Skeletal muscle tissue (tissue), 4 donors: ENCODE data around the gene RNF144A. TPM values are rescaled to one million over a fixed set of nuclear protein-coding genes. Genes with fewer than 3 reads are reported as not detected.

ENCODE experiments used
- H3K27ac ChIP-seq: one replicate; pipeline ENCODE4 v1.7.0; 2013; ENCODE audit warnings: mild to moderate bottlenecking, low read depth, low read length, inconsistent platforms
- H3K27me3 ChIP-seq, 3 donors: one replicate each; pipeline ENCODE4 v1.7.0; 2013; ENCODE audit warnings: low read length in 3 of 3; ENCODE audit not compliant: control insufficient read depth in 3 of 3, insufficient read depth in 3 of 3
- H3K36me3 ChIP-seq, 3 donors: one replicate each; pipeline ENCODE4 v1.7.0; 2013; ENCODE audit warnings: low read length in 3 of 3; ENCODE audit not compliant: control insufficient read depth in 3 of 3, insufficient read depth in 3 of 3
- H3K4me1 ChIP-seq, 3 donors: one replicate each; pipeline ENCODE4 v1.7.0; 2013; ENCODE audit warnings: low read length in 3 of 3, mild to moderate bottlenecking in 3 of 3; ENCODE audit not compliant: control insufficient read depth in 3 of 3, insufficient read depth in 3 of 3
- H3K4me3 ChIP-seq, 3 donors: one replicate each; pipeline ENCODE4 v1.7.0; 2013; ENCODE audit warnings: low read length in 3 of 3
- H3K9ac ChIP-seq, 3 donors: one replicate each; pipeline ENCODE4 v1.7.0; 2013; ENCODE audit warnings: low read length in 3 of 3, mild to moderate bottlenecking in 3 of 3, moderate library complexity in 2 of 3, low read depth in 1 of 3
- H3K9me3 ChIP-seq, 3 donors: one replicate each; pipeline ENCODE4 v1.7.0; 2013; ENCODE audit warnings: low read length in 3 of 3; ENCODE audit not compliant: control insufficient read depth in 3 of 3
- total RNA-seq: library from RNA; depleted of rRNA; stranded (reverse); fragments of >200 nt; gene quantifications from one replicate; pipeline ENCODE4 v1.2.3, GENCODE V29; 2014
- donor health status: Osteomylitis.

The RNF144A gene
- total RNA-seq, 1 donor from 2014 or later = 16.2 TPM

DNA sequence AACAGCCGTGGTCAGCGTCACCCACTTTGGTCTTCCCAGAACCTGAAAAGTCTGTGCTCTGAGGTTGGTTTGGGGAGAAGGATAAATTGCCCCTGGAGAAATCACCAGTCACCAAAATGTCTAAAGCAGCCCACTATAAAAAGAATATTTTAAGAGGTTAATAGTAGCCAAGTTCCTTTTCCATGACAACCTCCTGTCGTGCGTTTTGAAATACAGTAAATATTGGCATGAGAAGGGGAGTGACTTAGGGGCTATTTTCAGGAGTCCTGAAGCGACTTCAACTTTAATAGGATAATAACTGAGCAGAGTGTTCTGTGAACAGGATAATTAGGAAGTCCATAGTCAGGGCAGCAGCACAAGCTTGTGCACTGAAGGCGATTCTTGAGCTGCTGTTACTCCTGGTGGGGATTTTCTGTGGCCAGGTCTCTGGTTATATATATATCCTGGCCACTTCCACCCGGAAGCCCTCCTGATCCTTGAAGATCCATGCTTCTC, 49.3 kb downstream of the RNF144A start:
- no peak overlapping the region for H3K9ac ChIP-seq
- H3K27ac ChIP-seq = no peak overlapping the region
- H3K9me3 ChIP-seq = no peaks in the 10 kb centered on the region
- no peak overlapping the region for H3K4me3 ChIP-seq
- no peaks in the 10 kb centered on the region for H3K27me3 ChIP-seq
- peaks cover 5 to 26% (median 17%) of the 10 kb centered on the region in 3 donors for H3K4me1 ChIP-seq
- no peaks in the 10 kb centered on the region for H3K36me3 ChIP-seq

DNA sequence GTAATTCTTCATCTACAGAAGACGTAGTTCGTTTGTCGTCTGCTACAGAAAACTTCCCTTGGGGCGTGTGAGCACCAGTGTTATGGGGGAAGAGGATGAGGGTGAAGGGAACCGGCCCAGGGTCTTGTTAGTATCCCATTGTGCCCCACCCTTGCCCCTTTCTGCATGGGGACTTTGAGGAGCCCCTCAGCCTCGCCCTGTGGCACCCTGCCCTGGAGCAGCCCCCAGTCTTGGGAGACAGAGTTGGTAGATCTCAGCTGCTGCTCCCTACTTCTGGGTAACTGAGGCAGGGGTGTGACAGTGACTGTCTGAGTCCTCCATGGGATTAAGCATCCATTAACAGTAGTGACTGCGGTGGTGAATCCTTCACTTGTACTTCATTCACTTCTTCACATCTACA, 50.1 kb downstream of the RNF144A start:
- Histone ChIP-seq H3K27me3 (no peaks in the 10 kb centered on the region), H3K27ac (no peak overlapping the region), H3K4me1 (peaks cover 5 to 23% (median 13%) of the 10 kb centered on the region in 3 donors), H3K4me3 (no peak overlapping the region), H3K9ac (no peak overlapping the region), H3K36me3 (no peaks in the 10 kb centered on the region), H3K9me3 (no peaks in the 10 kb centered on the region)

DNA sequence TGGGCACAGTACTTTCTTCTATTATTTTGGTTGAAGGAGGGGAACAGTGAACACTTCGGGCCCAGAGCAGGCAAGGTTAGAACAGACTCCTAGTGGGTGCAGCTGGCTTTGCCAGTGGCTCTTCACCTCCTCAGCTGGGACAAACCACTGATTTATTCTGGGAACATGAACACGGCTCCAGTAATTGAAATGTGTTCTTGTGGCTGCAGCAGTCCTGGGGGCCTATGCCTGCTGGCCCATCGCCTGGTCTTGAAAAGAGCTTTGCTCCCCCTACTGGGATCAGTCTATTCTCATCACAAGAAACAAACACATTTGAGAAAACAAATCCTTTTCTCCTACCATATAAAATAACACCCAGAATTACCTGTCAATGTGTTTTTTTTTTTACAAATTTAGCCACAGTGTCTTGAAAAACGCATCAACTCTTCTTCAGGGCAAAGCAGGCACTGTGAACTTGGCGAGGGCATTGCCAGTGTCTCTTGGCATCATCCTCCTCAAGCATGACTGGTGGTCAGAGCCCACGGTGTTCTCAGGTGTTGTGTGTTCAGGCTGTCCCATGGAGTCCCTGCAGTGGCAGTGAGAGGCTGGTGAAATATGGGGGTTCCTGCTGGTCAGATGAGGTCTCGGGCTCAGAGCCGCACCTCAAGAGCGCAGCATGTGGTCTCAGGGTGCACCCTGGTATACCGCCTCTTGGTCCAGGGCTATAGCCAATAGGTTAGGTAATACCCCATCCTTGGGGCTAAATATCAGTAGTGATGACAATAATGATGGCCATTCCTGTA, 51.3 kb downstream of the RNF144A start:
- H3K27me3 ChIP-seq = no peaks in the 10 kb centered on the region
- no peak overlapping the region for H3K4me3 ChIP-seq
- no peaks in the 10 kb centered on the region for H3K9me3 ChIP-seq
- peak overlapping the region in 2 of 3 donors; percentile 14 to 28 for H3K9ac ChIP-seq
- peaks cover 5 to 23% (median 13%) of the 10 kb centered on the region in 3 donors for H3K4me1 ChIP-seq
- no peak overlapping the region for H3K27ac ChIP-seq
- H3K36me3 ChIP-seq = no peaks in the 10 kb centered on the region

DNA sequence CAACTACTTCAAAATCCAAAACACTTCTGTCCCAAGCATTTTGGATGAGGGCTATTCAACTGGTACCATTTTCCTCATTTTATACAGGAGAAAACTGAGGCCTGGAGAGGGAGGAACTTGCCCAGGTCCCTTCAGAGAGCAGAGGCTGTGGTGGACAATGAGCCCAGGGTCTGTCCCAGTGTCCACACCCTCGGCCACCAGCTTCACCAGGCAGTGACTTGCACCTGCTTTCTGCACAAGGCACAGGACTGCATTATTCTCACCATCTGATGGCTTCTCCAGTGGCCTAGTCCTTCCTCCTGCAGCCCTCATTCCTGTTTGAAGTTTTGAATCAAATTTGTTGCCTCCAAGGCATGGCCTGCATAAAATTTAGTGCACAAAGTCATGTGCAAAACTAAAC, 53.3 kb downstream of the RNF144A start:
- Histone ChIP-seq H3K27me3 (no peaks in the 10 kb centered on the region), H3K27ac (no peak overlapping the region), H3K4me1 (peaks cover 5 to 23% (median 13%) of the 10 kb centered on the region in 3 donors), H3K9me3 (no peaks in the 10 kb centered on the region), H3K36me3 (no peaks in the 10 kb centered on the region), H3K4me3 (no peak overlapping the region), H3K9ac (no peak overlapping the region)

DNA sequence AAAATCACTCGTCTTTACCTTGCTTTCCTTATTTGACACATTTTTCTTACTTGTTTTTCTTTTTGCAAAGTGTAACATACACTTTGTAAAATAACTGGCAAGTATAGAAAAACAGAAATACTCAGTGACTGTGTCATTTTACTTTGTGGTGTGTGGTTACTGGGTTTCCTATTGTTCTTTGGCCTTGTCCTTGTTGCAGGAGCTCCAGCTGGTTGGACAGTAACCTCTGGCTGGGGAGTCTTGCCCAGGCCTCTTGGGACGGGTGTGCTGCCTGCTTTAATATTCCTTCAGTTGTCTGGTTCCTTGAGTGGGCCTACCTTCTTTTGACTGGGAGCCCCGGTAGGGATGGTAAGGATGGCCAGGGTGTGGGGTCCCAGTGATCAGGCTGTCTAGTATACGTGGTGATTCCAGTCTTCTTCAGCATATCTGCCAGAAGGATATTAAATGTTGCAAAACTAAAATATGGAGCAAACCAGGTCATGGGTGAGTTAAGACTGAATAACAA, 53.8 kb downstream of the RNF144A start:
- Histone ChIP-seq H3K4me3 (no peak overlapping the region), H3K36me3 (no peaks in the 10 kb centered on the region), H3K27me3 (no peaks in the 10 kb centered on the region), H3K9me3 (no peaks in the 10 kb centered on the region), H3K27ac (no peak overlapping the region), H3K9ac (no peak overlapping the region), H3K4me1 (peaks cover 5 to 23% (median 13%) of the 10 kb centered on the region in 3 donors)

DNA sequence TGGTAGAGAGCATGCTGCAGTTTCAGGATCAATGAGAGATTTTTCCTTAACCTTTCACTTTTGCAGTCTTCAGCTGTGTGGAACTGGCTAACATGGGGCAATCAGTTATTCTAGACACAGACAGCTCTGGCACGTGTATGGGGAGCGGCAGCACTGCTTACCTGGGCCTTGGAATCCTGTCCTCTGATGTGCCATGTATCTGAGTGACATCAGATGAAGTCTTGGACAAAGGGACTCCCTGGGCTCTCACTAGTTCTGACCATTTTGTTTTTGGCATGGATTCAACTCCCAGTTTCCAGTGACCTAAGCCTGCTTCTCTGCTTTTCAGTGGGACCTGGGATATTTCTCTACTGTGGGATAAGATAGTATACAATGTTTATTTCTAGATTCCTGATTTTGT, 54.3 kb downstream of the RNF144A start:
- H3K4me1 ChIP-seq = peaks cover 5 to 22% (median 13%) of the 10 kb centered on the region in 3 donors
- H3K27me3 ChIP-seq = no peaks in the 10 kb centered on the region
- H3K27ac ChIP-seq = no peak overlapping the region
- no peaks in the 10 kb centered on the region for H3K9me3 ChIP-seq
- H3K9ac ChIP-seq = no peak overlapping the region
- no peak overlapping the region for H3K4me3 ChIP-seq
- no peaks in the 10 kb centered on the region for H3K36me3 ChIP-seq

DNA sequence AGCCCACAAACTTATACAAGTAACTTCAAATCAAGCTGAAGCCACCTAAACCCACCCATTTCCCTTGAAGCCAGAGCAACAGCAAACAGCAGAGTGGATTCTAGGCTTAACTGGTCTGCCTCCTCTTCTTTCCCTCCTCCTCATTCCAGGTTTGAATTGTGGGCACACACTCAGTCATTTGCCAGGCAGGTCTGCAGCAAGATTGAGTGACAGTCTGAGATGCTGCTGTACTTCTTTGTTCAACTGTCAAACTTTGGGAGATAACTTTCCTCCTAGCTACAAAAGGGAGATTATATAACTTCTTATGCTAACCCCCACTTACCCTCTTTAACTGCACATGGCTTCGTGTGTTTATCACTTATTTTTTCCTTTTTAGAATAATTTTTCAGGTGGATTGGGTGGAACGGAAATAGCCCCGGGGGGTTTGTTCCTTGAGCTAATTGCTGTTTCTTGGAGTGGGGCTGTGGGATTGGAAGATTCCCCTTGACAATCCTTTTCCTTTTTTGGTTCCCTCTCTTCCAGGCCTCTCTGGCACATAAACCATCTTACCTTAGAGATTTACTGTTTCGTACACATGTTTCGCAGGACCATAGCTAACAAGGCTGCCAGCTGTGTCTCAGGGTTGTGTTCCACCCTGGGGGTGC, 55.0 kb downstream of the RNF144A start:
- no peaks in the 10 kb centered on the region for H3K27me3 ChIP-seq
- peaks cover 8 to 15% (median 13%) of the 10 kb centered on the region in 3 donors for H3K4me1 ChIP-seq
- no peak overlapping the region for H3K9ac ChIP-seq
- H3K27ac ChIP-seq = no peak overlapping the region
- no peak overlapping the region for H3K4me3 ChIP-seq
- no peaks in the 10 kb centered on the region for H3K36me3 ChIP-seq
- no peaks in the 10 kb centered on the region for H3K9me3 ChIP-seq

DNA sequence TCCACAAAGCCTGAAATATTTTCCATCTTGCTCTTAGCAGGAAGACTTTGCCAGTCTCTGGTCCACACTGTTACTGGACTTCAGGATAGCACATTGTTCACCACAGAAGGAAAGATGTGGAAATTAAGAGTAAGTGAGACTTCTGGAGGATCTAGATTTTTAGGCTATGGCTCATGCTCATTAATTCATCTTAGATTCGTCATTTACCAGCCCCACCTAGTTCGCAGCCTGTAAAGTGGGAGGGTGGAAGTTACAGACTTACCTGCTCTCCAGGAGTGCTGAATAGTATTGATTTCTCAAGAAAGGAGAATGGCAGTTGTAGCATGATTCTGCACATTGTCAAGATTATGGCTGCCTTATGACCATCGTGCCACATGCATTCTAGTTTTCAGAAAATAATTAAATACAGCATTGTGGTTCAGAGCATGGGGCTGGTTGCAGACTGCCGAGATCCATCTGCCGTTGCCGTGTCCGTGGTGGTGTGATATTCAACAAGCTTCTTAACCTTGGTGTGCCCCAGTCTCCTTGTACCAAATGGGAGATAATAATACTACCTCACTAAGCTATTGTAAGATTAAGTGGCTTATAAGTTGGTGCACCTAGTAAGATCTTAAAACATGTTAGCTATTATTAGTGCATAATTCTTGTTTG, 56.8 kb downstream of the RNF144A start:
- peaks cover 1 to 6% (median 5%) of the 10 kb centered on the region in 3 donors for H3K4me1 ChIP-seq
- no peaks in the 10 kb centered on the region for H3K36me3 ChIP-seq
- H3K4me3 ChIP-seq = no peak overlapping the region
- no peaks in the 10 kb centered on the region for H3K9me3 ChIP-seq
- H3K27me3 ChIP-seq = no peaks in the 10 kb centered on the region
- H3K27ac ChIP-seq = no peak overlapping the region
- no peak overlapping the region for H3K9ac ChIP-seq

DNA sequence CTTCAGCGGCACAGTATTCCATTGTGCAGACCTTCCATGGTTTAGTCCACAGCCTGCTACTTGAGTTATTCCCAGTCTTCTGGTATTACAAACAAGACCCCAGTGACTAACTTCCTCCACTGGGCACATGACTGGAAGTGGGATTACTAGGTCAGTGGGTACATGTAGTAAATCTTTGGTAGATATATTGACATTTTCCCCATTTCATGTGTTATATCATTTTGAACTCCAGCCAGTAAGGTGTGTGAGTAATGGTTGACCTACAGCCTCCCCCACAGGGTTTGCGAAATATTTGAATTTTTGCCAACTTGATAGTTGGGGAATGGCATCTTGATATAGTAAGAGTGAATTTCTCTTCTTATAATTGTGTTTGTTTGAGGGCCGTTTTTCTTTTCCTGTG, 58.8 kb downstream of the RNF144A start:
- Histone ChIP-seq H3K36me3 (no peaks in the 10 kb centered on the region), H3K27ac (no peak overlapping the region), H3K4me1 (peaks cover 0 to 6% (median 5%) of the 10 kb centered on the region in 3 donors), H3K9me3 (no peaks in the 10 kb centered on the region), H3K9ac (no peak overlapping the region), H3K27me3 (no peaks in the 10 kb centered on the region), H3K4me3 (no peak overlapping the region)
